ENCODE results near the gene AGAP2. TPM values are rescaled to one million over a fixed set of nuclear protein-coding genes. Genes with fewer than 3 reads are reported as not detected.

AGAP2 gene
- total RNA-seq, 4 donors from 2014 or later = 2.5 to 11.2 (median 3.6) TPM

GRCh38 chr12:57767876-57768275 is 29.3 kb upstream of the AGAP2 start:
- H3K27me3 ChIP-seq = peaks cover 0 to 41% (median 29%) of the 10 kb centered on the region in 4 donors
- 94% methylated on average over 3 of the region's 3 CpGs for WGBS
- no peaks in the 10 kb centered on the region for H3K9me3 ChIP-seq
- H3K27ac ChIP-seq (replicated peaks in 1 of 4) = no peak overlapping the region
- intact Hi-C loops (cut with DNase I) = no loop called here
- H3K4me3 ChIP-seq = no peak overlapping the region
- TF ChIP-seq POLR2A (IDR thresholded peaks at IDR 0.05; ENCODE audit: low read depth) (no peak), EP300 (IDR thresholded peaks at IDR 0.05) (no peak), POLR2AphosphoS5 (IDR thresholded peaks at IDR 0.05) (no peak), CTCF (IDR thresholded peaks at IDR 0.05) (no peak)
- DNase-seq (ENCODE audit: extremely low spot score) = no peak
- H3K4me1 ChIP-seq = peaks cover 31 to 53% (median 42%) of the 10 kb centered on the region in 4 donors
- peaks cover 0 to 24% (median 20%) of the 10 kb centered on the region in 4 donors for H3K36me3 ChIP-seq

- Histone ChIP-seq H3K27me3 (peaks cover 0 to 47% (median 32%) of the 10 kb centered on the region in 4 donors), H3K9me3 (no peaks in the 10 kb centered on the region), H3K4me3 (no peak overlapping the region), H3K27ac (replicated peaks in 1 of 4) (no peak overlapping the region), H3K4me1 (peaks cover 31 to 48% (median 40%) of the 10 kb centered on the region in 4 donors), H3K36me3 (peaks cover 0 to 24% (median 20%) of the 10 kb centered on the region in 4 donors)
- no peak for DNase-seq (ENCODE audit: extremely low spot score)
- TF ChIP-seq EP300 (IDR thresholded peaks at IDR 0.05) (no peak), CTCF (IDR thresholded peaks at IDR 0.05) (no peak), POLR2AphosphoS5 (IDR thresholded peaks at IDR 0.05) (no peak), POLR2A (IDR thresholded peaks at IDR 0.05; ENCODE audit: low read depth) (no peak)
- intact Hi-C loops (cut with DNase I) = no loop called here
Observed at GRCh38 chr12:57767305-57767698, 28.8 kb upstream of the AGAP2 start.

- Histone ChIP-seq H3K27ac (replicated peaks in 1 of 4) (no peak within 1 kb of the TSS), H3K4me1 (peaks cover 31 to 46% (median 39%) of the 10 kb centered on the region in 4 donors), H3K36me3 (peaks cover 0 to 24% (median 20%) of the 10 kb centered on the region in 4 donors), H3K27me3 (peaks cover 0 to 53% (median 34%) of the 10 kb centered on the region in 4 donors), H3K4me3 (peak within 1 kb of the TSS; percentile 41 to 60 (median 46)), H3K9me3 (no peaks in the 10 kb centered on the region)
- intact Hi-C loops (cut with DNase I) = no loop called here
- DNase-seq (ENCODE audit: extremely low spot score) = no peak
- whole genome bisulfite sequencing = 9% methylated on average over 22 of the region's 38 CpGs
- TF ChIP-seq POLR2A (IDR thresholded peaks at IDR 0.05; ENCODE audit: low read depth) (no peak), POLR2AphosphoS5 (IDR thresholded peaks at IDR 0.05) (no peak), CTCF (IDR thresholded peaks at IDR 0.05) (no peak), EP300 (IDR thresholded peaks at IDR 0.05) (no peak)
Observed at GRCh38 chr12:57766464-57767304, 28.1 kb upstream of the AGAP2 start, which contains the start of gene CYP27B1. Gene CYP27B1, minus strand, starts transcription at chr12:57767078. Its CDS starts 37 bp downstream, at chr12:57767041.

- TF ChIP-seq POLR2AphosphoS5 (IDR thresholded peaks at IDR 0.05) = no peak
- TF ChIP-seq POLR2A (IDR thresholded peaks at IDR 0.05; ENCODE audit: low read depth) = no peak
- no peak for TF ChIP-seq CTCF (IDR thresholded peaks at IDR 0.05)
- TF ChIP-seq EP300 (IDR thresholded peaks at IDR 0.05) = no peak
- Histone ChIP-seq H3K27me3 (peaks cover 0 to 60% (median 36%) of the 10 kb centered on the region in 4 donors), H3K36me3 (peaks cover 0 to 29% (median 21%) of the 10 kb centered on the region in 4 donors), H3K4me1 (peaks cover 25 to 38% (median 31%) of the 10 kb centered on the region in 4 donors), H3K4me3 (peak overlapping the region; percentile 41 to 60 (median 46)), H3K9me3 (no peaks in the 10 kb centered on the region), H3K27ac (replicated peaks in 1 of 4) (no peak overlapping the region)
- WGBS = 4% methylated on average over 13 of the region's 40 CpGs
- DNase-seq (ENCODE audit: extremely low spot score) = no peak
- intact Hi-C loops (cut with DNase I) = no loop called here
Observed at GRCh38 chr12:57765698-57766463, 27.3 kb upstream of the AGAP2 start.

Measured in esophagus muscularis mucosa (tissue), 4 donors.